Smooth muscle cell (in vitro differentiated cells): ENCODE data around the gene TFEC. TPM values are rescaled to one million over a fixed set of nuclear protein-coding genes. Genes with fewer than 3 reads are reported as not detected.

Experiments used
- DNase-seq: peaks from one replicate; lab custom pipeline; 2025; ENCODE audit not compliant: unreplicated experiment; lab: John Stamatoyannopoulos, UW
- H2AFZ ChIP-seq: fragments of 200-600 bp; sonication (generic); 2 replicates; pipeline ENCODE4 v1.6.0; 2016; ENCODE audit warnings: antibody characterized with exemption, low read depth, mild to moderate bottlenecking
- H3F3A ChIP-seq: fragments of 200-600 bp; sonication (generic); 2 replicates; pipeline ENCODE4 v1.6.0; 2017; ENCODE audit warnings: antibody characterized with exemption, low read depth
- H3K27ac ChIP-seq: fragments of 200-600 bp; sonication (generic); 2 replicates; pipeline ENCODE4 v1.5.1; 2016; ENCODE audit warnings: low read depth, mild to moderate bottlenecking
- H3K27me3 ChIP-seq: fragments of 200-600 bp; sonication (generic); 2 replicates; pipeline ENCODE4 v1.6.1; 2016; ENCODE audit warnings: low read depth, mild to moderate bottlenecking
- H3K36me3 ChIP-seq: fragments of 200-600 bp; sonication (generic); 2 replicates; pipeline ENCODE4 v1.5.1; 2016; ENCODE audit warnings: low read depth
- H3K4me1 ChIP-seq: fragments of 200-600 bp; sonication (generic); 2 replicates; pipeline ENCODE4 v1.5.1; 2016; ENCODE audit warnings: low read depth
- H3K4me2 ChIP-seq: fragments of 200-600 bp; sonication (generic); 2 replicates; pipeline ENCODE4 v1.6.0; 2016; ENCODE audit warnings: mild to moderate bottlenecking
- H3K4me3 ChIP-seq: fragments of 200-600 bp; sonication (generic); 2 replicates; pipeline ENCODE4 v1.5.1; 2016; ENCODE audit warnings: mild to moderate bottlenecking
- H3K79me2 ChIP-seq: fragments of 200-600 bp; sonication (generic); 2 replicates; pipeline ENCODE4 v1.6.0; 2016; ENCODE audit warnings: low read depth, mild to moderate bottlenecking
- H3K9ac ChIP-seq: fragments of 200-600 bp; sonication (generic); 2 replicates; pipeline ENCODE4 v1.6.0; 2016; ENCODE audit warnings: low read depth
- H3K9me3 ChIP-seq: fragments of 200-600 bp; sonication (generic); replicated peaks from 2 replicates; pipeline ENCODE4 v1.5.1; 2016; ENCODE audit warnings: low read depth
- H4K20me1 ChIP-seq: fragments of 200-600 bp; sonication (generic); 2 replicates; pipeline ENCODE4 v1.6.0; 2016; ENCODE audit warnings: low read depth
- CTCF ChIP-seq: fragments of 200-600 bp; sonication (generic); IDR thresholded peaks from 2 replicates; pipeline ENCODE4 v1.5.1; 2017; ENCODE audit warnings: borderline replicate concordance, mild to moderate bottlenecking, antibody characterized with exemption; ENCODE audit not compliant: insufficient read depth, poor library complexity, severe bottlenecking
- WGBS: methylation state at CpG from one replicate; pipeline ENCODE4 v1.1.7; 2016; ENCODE audit warnings: low lambda C conversion rate; 5-methylcytosine and 5-hydroxymethylcytosine counted together
- polyA plus RNA-seq: library from polyadenylated mRNA; unstranded; fragments of >200 nt; fragmentation: Nextera tagmentation; extraction: Ambion mirVana; gene quantifications from 2 replicates; pipeline ENCODE4 v1.2.1, GENCODE V29; 2016
- total RNA-seq: library from RNA; depleted of rRNA; stranded (reverse); fragments of >200 nt; gene quantifications from 2 replicates; pipeline ENCODE4 v1.2.3, GENCODE V29; 2014

The TFEC gene
- total and polyA plus RNA-seq, 2 experiments from 2014 or later, result not detected

- H3K4me2 ChIP-seq, result no peak overlapping the region
Observed at GRCh38 chr7:115964799-115965198, 65.8 kb downstream of the TFEC start.

DNA sequence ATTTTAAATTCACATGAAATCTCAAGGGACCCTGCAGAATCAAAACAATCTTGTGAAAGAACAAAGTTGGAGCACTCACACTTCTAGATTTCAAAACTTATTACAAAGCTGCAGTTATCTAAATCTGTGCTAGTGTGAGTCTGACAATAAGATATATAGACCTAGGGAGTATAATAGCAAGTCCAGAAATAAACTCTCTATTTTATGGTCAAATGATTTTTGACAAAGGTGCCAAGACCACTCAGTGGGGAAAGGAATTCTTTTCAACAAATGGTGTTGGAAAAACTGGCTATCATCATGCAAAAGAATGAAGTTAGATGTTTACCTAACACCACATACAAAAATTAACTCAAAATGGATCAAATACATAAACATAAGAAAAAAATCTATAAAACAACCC lies 68.2 kb downstream of the TFEC start:
- DNase-seq, result no peak
- no peak for TF ChIP-seq CTCF
- Histone ChIP-seq H3K4me1 (no peaks in the 10 kb centered on the region), H3K27me3 (no peaks in the 10 kb centered on the region), H4K20me1 (no peaks in the 10 kb centered on the region), H3F3A (no peaks in the 10 kb centered on the region), H3K9ac (no peak overlapping the region), H3K4me2 (no peak overlapping the region), H3K27ac (no peak overlapping the region), H2AFZ (no peak overlapping the region), H3K4me3 (no peak overlapping the region), H3K9me3 (no peaks in the 10 kb centered on the region), H3K36me3 (no peaks in the 10 kb centered on the region), H3K79me2 (no peaks in the 10 kb centered on the region)

More at GRCh38 chr7:115964799-115965198, 65.8 kb downstream of the TFEC start:
- H3K4me1 ChIP-seq, result no peaks in the 10 kb centered on the region
- TF ChIP-seq CTCF, result no peak
- H3K9me3 ChIP-seq, result no peaks in the 10 kb centered on the region
- H3K4me3 ChIP-seq, result peak overlapping the region; percentile 13
- no peaks in the 10 kb centered on the region for H3K27me3 ChIP-seq
- WGBS, result 72% methylated on average over 1 of the region's 1 CpG
- no peak overlapping the region for H2AFZ ChIP-seq
- H3K79me2 ChIP-seq, result no peaks in the 10 kb centered on the region
- no peaks in the 10 kb centered on the region for H4K20me1 ChIP-seq
- H3K36me3 ChIP-seq, result no peaks in the 10 kb centered on the region
- no peak overlapping the region for H3K27ac ChIP-seq
- no peak for DNase-seq
- H3F3A ChIP-seq, result no peaks in the 10 kb centered on the region
- no peak overlapping the region for H3K9ac ChIP-seq

DNA sequence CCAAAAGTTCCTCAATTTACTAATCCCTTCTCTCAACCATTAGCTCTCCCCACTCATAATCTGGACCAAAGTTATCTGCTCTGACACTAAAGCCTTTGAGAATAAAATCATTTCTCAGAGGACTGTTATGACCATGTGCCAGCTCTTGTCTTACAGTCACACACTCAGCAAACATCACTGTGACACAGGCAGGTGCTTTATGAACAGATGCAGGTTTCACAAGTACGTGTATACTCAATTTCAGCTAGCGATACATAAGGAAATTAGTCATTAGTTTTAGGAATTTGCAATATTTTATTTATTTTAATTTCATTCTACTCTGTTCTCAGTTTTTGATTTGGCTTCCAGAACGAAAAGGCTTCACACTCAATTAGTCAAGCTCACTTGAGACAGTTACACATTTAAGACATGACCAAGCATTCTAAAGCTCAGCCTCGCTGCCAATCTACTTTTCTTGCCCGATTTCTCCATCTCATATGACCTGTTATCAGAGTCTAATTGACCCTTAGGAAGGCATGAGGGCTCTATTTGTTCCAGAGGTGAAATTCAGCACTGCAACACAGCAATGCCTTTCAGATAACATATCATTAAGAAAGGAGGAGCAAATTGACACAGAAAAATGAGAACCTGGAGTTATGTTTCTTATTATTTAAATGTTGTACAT lies 76.8 kb downstream of the TFEC start:
- no peak for TF ChIP-seq CTCF
- Histone ChIP-seq H3K27ac (no peak overlapping the region), H3K4me2 (no peak overlapping the region), H3K27me3 (no peaks in the 10 kb centered on the region), H3K9ac (no peak overlapping the region), H3K79me2 (no peaks in the 10 kb centered on the region), H3K36me3 (no peaks in the 10 kb centered on the region), H3K4me1 (no peaks in the 10 kb centered on the region), H3F3A (no peaks in the 10 kb centered on the region), H2AFZ (no peak overlapping the region), H4K20me1 (no peaks in the 10 kb centered on the region), H3K9me3 (no peaks in the 10 kb centered on the region), H3K4me3 (no peak overlapping the region)
- DNase-seq, result no peak
- 84% methylated on average over 5 of the region's 5 CpGs for WGBS

GRCh38 chr7:115952832-115953231 lies 77.7 kb downstream of the TFEC start:
- TF ChIP-seq CTCF, result no peak
- WGBS, result 86% methylated on average over 4 of the region's 4 CpGs
- DNase-seq, result no peak

More at GRCh38 chr7:115952832-115953231, 77.7 kb downstream of the TFEC start:
- no peaks in the 10 kb centered on the region for H3F3A ChIP-seq
- H3K4me2 ChIP-seq, result no peak overlapping the region
- H2AFZ ChIP-seq, result no peak overlapping the region
- no peaks in the 10 kb centered on the region for H3K36me3 ChIP-seq
- H3K4me3 ChIP-seq, result no peak overlapping the region
- no peaks in the 10 kb centered on the region for H3K79me2 ChIP-seq
- no peak overlapping the region for H3K9ac ChIP-seq
- no peaks in the 10 kb centered on the region for H3K9me3 ChIP-seq
- H4K20me1 ChIP-seq, result no peaks in the 10 kb centered on the region
- no peak overlapping the region for H3K27ac ChIP-seq
- no peaks in the 10 kb centered on the region for H3K27me3 ChIP-seq
- H3K4me1 ChIP-seq, result no peaks in the 10 kb centered on the region
